ENCODE data around the gene HELZ.

Gene HELZ

GRCh38 chr17:67038861-67039365 lies 206.1 kb downstream of the HELZ start:
- CTCF ChIA-PET = no interaction called here
- H3K27ac ChIP-seq = no peak overlapping the region
- no peak for DNase-seq (ENCODE audit: low spot score)
- POLR2A ChIA-PET (ENCODE audit: low non-redundant PET) = no interaction called here
- no peak for TF ChIP-seq CTCF (conservative IDR thresholded peaks at IDR 0.05; ENCODE audit: low read depth)

GRCh38 chr17:67035131-67036083 lies 209.6 kb downstream of the HELZ start:
- no peak for DNase-seq (ENCODE audit: low spot score)
- no peak for TF ChIP-seq CTCF (conservative IDR thresholded peaks at IDR 0.05; ENCODE audit: low read depth)
- H3K27ac ChIP-seq = no peak overlapping the region
- CTCF ChIA-PET = no interaction called here
- POLR2A ChIA-PET (ENCODE audit: low non-redundant PET) = no interaction called here

GRCh38 chr17:67033613-67034012 lies 211.4 kb downstream of the HELZ start:
- POLR2A ChIA-PET (ENCODE audit: low non-redundant PET) = no interaction called here

GRCh38 chr17:67032985-67033384 lies 212.0 kb downstream of the HELZ start:
- DNase-seq (ENCODE audit: low spot score) = no peak
- ChIA-PET CTCF (no interaction called here), POLR2A (ENCODE audit: low non-redundant PET) (no interaction called here)
- no peak overlapping the region for H3K27ac ChIP-seq
- no peak for TF ChIP-seq CTCF (conservative IDR thresholded peaks at IDR 0.05; ENCODE audit: low read depth)

More at GRCh38 chr17:67033613-67034012, 211.4 kb downstream of the HELZ start:
- CTCF ChIA-PET = interaction anchor here (0.6 kb wide), 1 partner anchor 59 kb away, joined by 3 read pairs; no protein-coding TSS in a partner anchor
- TF ChIP-seq CTCF (conservative IDR thresholded peaks at IDR 0.05; ENCODE audit: low read depth) = no peak
- no peak for DNase-seq (ENCODE audit: low spot score)
- H3K27ac ChIP-seq = no peak overlapping the region

- TF ChIP-seq CTCF (conservative IDR thresholded peaks at IDR 0.05; ENCODE audit: low read depth) = no peak
- no peak for DNase-seq (ENCODE audit: low spot score)
- H3K27ac ChIP-seq = no peak overlapping the region
- POLR2A ChIA-PET (ENCODE audit: low non-redundant PET) = no interaction called here
- CTCF ChIA-PET = no interaction called here
Measured at GRCh38 chr17:67032382-67032781, 212.6 kb downstream of the HELZ start.

GRCh38 chr17:67030641-67031040 lies 214.4 kb downstream of the HELZ start:
- POLR2A ChIA-PET (ENCODE audit: low non-redundant PET) = no interaction called here
- no peak for TF ChIP-seq CTCF (conservative IDR thresholded peaks at IDR 0.05; ENCODE audit: low read depth)
- no peak for DNase-seq (ENCODE audit: low spot score)
- no peak overlapping the region for H3K27ac ChIP-seq
- CTCF ChIA-PET = no interaction called here
